GM06990 (cell line): ENCODE data around the gene NPIPB2.
"Not testable (repeated sequence)": the region's sequence is repeated elsewhere in the genome, so short reads cannot be mapped to it uniquely, and the experiment has no call there.

Experiments
- DNase-seq: peaks from one replicate; pipeline ENCODE4 v3.0.0-alpha.2; 2011; ENCODE audit not compliant: insufficient read length; ENCODE audit errors: extremely low read depth
- H3K27me3 ChIP-seq: replicated peaks from 2 replicates; pipeline ENCODE4 v1.6.0; 2011; ENCODE audit warnings: low read length; ENCODE audit not compliant: control insufficient read depth, insufficient read depth
- H3K36me3 ChIP-seq: 2 replicates; pipeline ENCODE4 v1.5.1; 2011; ENCODE audit warnings: low read length; ENCODE audit not compliant: control insufficient read depth, insufficient read depth
- H3K4me3 ChIP-seq: replicated peaks from 2 replicates; pipeline ENCODE4 v1.5.1; 2011; ENCODE audit warnings: low read depth, mild to moderate bottlenecking, control low read depth, low read length
- CTCF ChIP-seq: IDR thresholded peaks from 2 replicates; pipeline ENCODE4 v1.5.1; 2011; ENCODE audit warnings: low read length, control low read depth, mild to moderate bottlenecking, inconsistent platforms; ENCODE audit not compliant: insufficient read depth, poor library complexity, severe bottlenecking

NPIPB2 gene

GRCh38 chr16:11955713-11956123 is 13.9 kb upstream of the NPIPB2 start:
- no peak for TF ChIP-seq CTCF
- DNase-seq = no peak
- H3K27me3 ChIP-seq = no peaks in the 10 kb centered on the region
- no peak overlapping the region for H3K4me3 ChIP-seq
- H3K36me3 ChIP-seq = no peaks in the 10 kb centered on the region

- H3K36me3 ChIP-seq, H3K27me3 ChIP-seq, H3K4me3 ChIP-seq, DNase-seq: not testable (repeated sequence)
Measured at GRCh38 chr16:11953576-11953975, 11.7 kb upstream of the NPIPB2 start.

- Histone ChIP-seq H3K36me3 (no peaks in the 10 kb centered on the region), H3K4me3 (no peak overlapping the region), H3K27me3 (no peaks in the 10 kb centered on the region)
- TF ChIP-seq CTCF = no peak
- DNase-seq = no peak
Measured at GRCh38 chr16:11950388-11950787, 8.5 kb upstream of the NPIPB2 start.

GRCh38 chr16:11949527-11949926 is 7.7 kb upstream of the NPIPB2 start:
- Histone ChIP-seq H3K27me3 (no peaks in the 10 kb centered on the region), H3K4me3 (no peak overlapping the region), H3K36me3 (no peaks in the 10 kb centered on the region)
- peak; percentile 72 for TF ChIP-seq CTCF
- no peak for DNase-seq

GRCh38 chr16:11948819-11949218 is 7.0 kb upstream of the NPIPB2 start:
- TF ChIP-seq CTCF = no peak
- no peak for DNase-seq
- Histone ChIP-seq H3K27me3 (no peaks in the 10 kb centered on the region), H3K4me3 (no peak overlapping the region), H3K36me3 (no peaks in the 10 kb centered on the region)

- Histone ChIP-seq H3K36me3 (no peaks in the 10 kb centered on the region), H3K4me3 (no peak overlapping the region), H3K27me3 (no peaks in the 10 kb centered on the region)
- DNase-seq = no peak
- TF ChIP-seq CTCF = no peak
Measured at GRCh38 chr16:11946433-11946832, 4.6 kb upstream of the NPIPB2 start.

- not testable (repeated sequence) for DNase-seq, H3K36me3 ChIP-seq, H3K27me3 ChIP-seq, H3K4me3 ChIP-seq
Measured at GRCh38 chr16:11927350-11927749, 14.5 kb downstream of the NPIPB2 start.

GRCh38 chr16:11924046-11924445 is 17.8 kb downstream of the NPIPB2 start:
- not testable (repeated sequence) for DNase-seq, H3K36me3 ChIP-seq, H3K27me3 ChIP-seq, H3K4me3 ChIP-seq
